Measurements from ENCODE around the gene EARS2.

DNA sequence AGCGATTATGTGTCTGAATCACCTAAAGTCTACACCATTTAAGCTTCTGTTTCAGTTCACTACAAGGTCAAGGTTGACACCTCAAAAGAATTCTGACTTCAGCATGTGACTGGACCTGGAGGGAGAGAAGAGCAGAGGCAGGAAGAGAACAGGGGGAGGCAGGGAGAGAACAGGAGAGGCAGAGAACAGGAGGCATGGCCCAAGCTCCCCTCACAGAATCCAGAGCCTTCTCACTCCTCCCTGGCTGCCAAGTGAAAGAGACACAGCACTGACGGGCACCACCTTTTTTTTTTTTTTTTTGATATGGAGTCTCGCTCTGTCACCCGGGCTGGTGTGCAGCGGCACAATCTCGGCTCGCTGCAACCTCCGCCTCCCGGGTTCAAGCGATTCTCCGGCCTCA, 58.3 kb downstream of the EARS2 start:
- TF ChIP-seq POLR2A (IDR thresholded peaks at IDR 0.05; ENCODE audit: low read depth, low read length) (no peak), POLR2AphosphoS5 (IDR thresholded peaks at IDR 0.05; ENCODE audit: low read depth, low read length) (no peak)
